Measurements from ENCODE around the gene LGALS9.
"Not testable (repeated sequence)": the region's sequence is repeated elsewhere in the genome, so short reads cannot be mapped to it uniquely, and the experiment has no call there.

LGALS9 gene

GRCh38 chr17:27690882-27691281 lies 59.9 kb downstream of the LGALS9 start:
- DNase-seq (ENCODE audit: low read depth), result no peak

- not testable (repeated sequence) for DNase-seq (ENCODE audit: low read depth)
These were observed 64.3 kb downstream of the LGALS9 start for GRCh38 chr17:27695254-27695814.
